Astrocyte (in vitro differentiated cells and primary cell): Measurements from ENCODE around the gene TNP1.

Experiments used
- CTCF ChIP-seq: IDR thresholded peaks from 2 replicates; pipeline ENCODE4 v1.5.1; 2011; ENCODE audit warnings: low read depth, mild to moderate bottlenecking, inconsistent platforms, low read length, moderate library complexity; ENCODE audit not compliant: insufficient read depth
- EZH2 ChIP-seq: IDR thresholded peaks from 2 replicates; pipeline ENCODE4 v1.6.1; 2012; ENCODE audit warnings: mild to moderate bottlenecking, low read length, inconsistent platforms; ENCODE audit not compliant: insufficient read depth

GRCh38 chr2:216897561-216898203 is 37.8 kb upstream of the TNP1 start:
- no peak for TF ChIP-seq EZH2
- no peak for TF ChIP-seq CTCF
